Spleen (tissue), 11 donors: Measurements from ENCODE around the gene TMOD4. TPM values are rescaled to one million over a fixed set of nuclear protein-coding genes. Genes with fewer than 3 reads are reported as not detected.
A peak's percentile ranks its signal among the peaks of the same experiment; 100 is the strongest.

Experiments used
- DNase-seq: peaks from one replicate; pipeline ENCODE4 v3.0.0-alpha.2; 2020
- H3K27ac ChIP-seq, 8 donors: fragments of 200-600 bp; sonication (generic) in 7 of 8; 1 replicate in 4 of 8; 2 replicates in 4 of 8; pipeline versions ENCODE4 v1.5.0 to v1.8.0; 2016 to 2021; ENCODE audit warnings: inconsistent platforms in 4 of 8, mild to moderate bottlenecking in 4 of 8, moderate library complexity in 1 of 8
- H3K27me3 ChIP-seq, 7 donors: fragments of 200-600 bp; sonication (generic) in 6 of 7; replicated peaks in 1 of 7; 1 replicate in 4 of 7; 2 replicates in 3 of 7; pipeline versions ENCODE4 v1.5.0 to v1.8.0; 2016 to 2021; ENCODE audit warnings: inconsistent platforms in 3 of 7, mild to moderate bottlenecking in 1 of 7
- H3K36me3 ChIP-seq, 6 donors: fragments of 200-600 bp; sonication (generic) in 5 of 6; 1 replicate in 4 of 6; 2 replicates in 2 of 6; pipeline versions ENCODE4 v1.5.0 to v1.8.0; 2016 to 2021; ENCODE audit warnings: inconsistent platforms in 2 of 6
- H3K4me1 ChIP-seq, 6 donors: fragments of 200-600 bp; sonication (generic) in 5 of 6; 1 replicate in 3 of 6; 2 replicates in 3 of 6; pipeline versions ENCODE4 v1.5.0 to v1.8.0; 2016 to 2021; ENCODE audit warnings: inconsistent platforms in 3 of 6
- H3K4me3 ChIP-seq, 8 donors: fragments of 200-600 bp; sonication (generic) in 7 of 8; 1 replicate in 4 of 8; 2 replicates in 4 of 8; pipeline versions ENCODE4 v1.5.0 to v1.8.0; 2016 to 2021; ENCODE audit warnings: inconsistent platforms in 4 of 8, mild to moderate bottlenecking in 4 of 8, moderate library complexity in 2 of 8
- H3K9me3 ChIP-seq, 8 donors: fragments of 200-600 bp; sonication (generic) in 7 of 8; 1 replicate in 4 of 8; 2 replicates in 4 of 8; pipeline versions ENCODE4 v1.5.0 to v1.8.0; 2016 to 2021; ENCODE audit warnings: inconsistent platforms in 4 of 8
- CTCF ChIP-seq, 11 experiments: fragments of 200-600 bp in 7 of 11; fragments of 450-650 bp in 4 of 11; sonication (generic) in 4 of 11; IDR thresholded peaks in 8 of 11; conservative IDR thresholded peaks in 3 of 11; 1 replicate in 7 of 11; 2 replicates in 4 of 11; pipeline versions ENCODE4 v1.4.0 to v1.8.0; 2016 to 2021; ENCODE audit warnings: antibody characterized with exemption in 11 of 11, inconsistent platforms in 4 of 11, mild to moderate bottlenecking in 1 of 11
- POLR2A ChIP-seq, 3 donors: fragments of 450-650 bp; IDR thresholded peaks; one replicate each; pipeline ENCODE4 v1.5.1; 2017; ENCODE audit warnings: antibody characterized with exemption in 3 of 3, mild to moderate bottlenecking in 1 of 3
- POLR2AphosphoS5 ChIP-seq, 3 donors: sonication (generic); formaldehyde crosslinking; IDR thresholded peaks; one replicate each; pipeline ENCODE4 v1.5.1; 2017; ENCODE audit warnings: antibody characterized with exemption in 3 of 3
- WGBS, 5 donors: extraction: QIAGEN DNeasy Blood & Tissue Kit in 3 of 5; methylation state at CpG; one replicate each; pipeline versions ENCODE4 v1.1.5 to v1.1.7; 2013 to 2018; 5-methylcytosine and 5-hydroxymethylcytosine counted together
- intact Hi-C: fragments of 100-400 bp; cut with DNase I; formaldehyde crosslinking; loops from one replicate; pipeline ENCODE4 v1.15.0; 2023; ENCODE audit warnings: low total_unique reads
- polyA plus RNA-seq, 3 donors: library from polyadenylated mRNA; stranded (reverse); fragments of 200-250 nt; gene quantifications; one replicate each; pipeline ENCODE4 v1.2.1, GENCODE V29; 2013
- total RNA-seq, 7 donors: library from RNA; depleted of rRNA in 3 of 7; stranded (reverse); fragments of >200 nt in 3 of 7; fragmentation: NEBNext Ultra II Directional in 4 of 7; extraction: Animal tissue kit (Norgen Biotek cat#: 25700) in 4 of 7; gene quantifications; one replicate each; pipeline versions ENCODE4 v1.1.0 to v1.2.1, GENCODE V29; 2016 to 2021
- donor health status: healthy with polysubstance abuse.
- donor health status: DM: no; HTN: no; CAD: no; lungs with moderate emphysema.
- donor health status: DM: no; HTN: no; CAD: no.
- donor health status: Bipolar disorder and iron deficiency.
- donor health status: healthy.
- donor health status: DM: no; HTN: no; CAD: no.
- donor health status: DM: yes; HTN: yes; CAD: no.

Gene TMOD4
- total and polyA plus RNA-seq, 10 donors, result 0.44 to 2.0 (median 0.76) TPM; not detected in 3

GRCh38 chr1:151171190-151171589 lies 4.6 kb downstream of the TMOD4 start:
- peak; percentile 30 for DNase-seq
- intact Hi-C loops, result no loop called here
- 78 to 93% (median 88%) methylated on average over 5 of the region's 5 CpGs for WGBS, 5 donors
- H3K27ac ChIP-seq, result no peak overlapping the region
- no peak for TF ChIP-seq POLR2A (IDR thresholded peaks at IDR 0.05)
- TF ChIP-seq CTCF (IDR thresholded peaks at IDR 0.05 in 8 of 11, conservative IDR thresholded peaks at IDR 0.05 in 3 of 11), result no peak
- TF ChIP-seq POLR2AphosphoS5 (IDR thresholded peaks at IDR 0.05), result no peak
- no peak overlapping the region for H3K4me3 ChIP-seq
- no peaks in the 10 kb centered on the region for H3K27me3 ChIP-seq
- H3K4me1 ChIP-seq, result peaks cover 11 to 26% (median 17%) of the 10 kb centered on the region in 6 donors
- peaks cover 0 to 95% (median 66%) of the 10 kb centered on the region in 6 donors for H3K36me3 ChIP-seq
- H3K9me3 ChIP-seq, result no peaks in the 10 kb centered on the region

- H3K27me3 ChIP-seq, result no peaks in the 10 kb centered on the region
- TF ChIP-seq POLR2A (IDR thresholded peaks at IDR 0.05) (no peak), CTCF (IDR thresholded peaks at IDR 0.05 in 8 of 11, conservative IDR thresholded peaks at IDR 0.05 in 3 of 11) (no peak), POLR2AphosphoS5 (IDR thresholded peaks at IDR 0.05) (no peak)
- intact Hi-C loops, result no loop called here
- no peaks in the 10 kb centered on the region for H3K9me3 ChIP-seq
- 77 to 92% (median 91%) methylated on average over 6 of the region's 6 CpGs for WGBS, 5 donors
- DNase-seq, result peak; percentile 74
- peaks cover 0 to 83% (median 35%) of the 10 kb centered on the region in 6 donors for H3K36me3 ChIP-seq
- peak overlapping the region in 7 of 8 donors; percentile 65 to 95 (median 79) for H3K4me3 ChIP-seq
- H3K27ac ChIP-seq, result peak overlapping the region in 3 of 8 donors; percentile 88 to 93 (median 89)
- H3K4me1 ChIP-seq, result peaks cover 15 to 56% (median 37%) of the 10 kb centered on the region in 6 donors
These were observed 8.7 kb downstream of the TMOD4 start for GRCh38 chr1:151167116-151167515.

- peaks cover 0 to 83% (median 35%) of the 10 kb centered on the region in 6 donors for H3K36me3 ChIP-seq
- no peaks in the 10 kb centered on the region for H3K27me3 ChIP-seq
- 3 to 5% (median 4%) methylated on average over 15 of the region's 15 CpGs for WGBS, 5 donors
- H3K27ac ChIP-seq, result peak overlapping the region; percentile 74 to 93 (median 88)
- peaks cover 15 to 62% (median 39%) of the 10 kb centered on the region in 6 donors for H3K4me1 ChIP-seq
- peak overlapping the region; percentile 65 to 95 (median 80) for H3K4me3 ChIP-seq
- intact Hi-C loops, result no loop called here
- peak; percentile 75 for DNase-seq
- TF ChIP-seq CTCF (IDR thresholded peaks at IDR 0.05 in 8 of 11, conservative IDR thresholded peaks at IDR 0.05 in 3 of 11), result no peak
- TF ChIP-seq POLR2A (IDR thresholded peaks at IDR 0.05), result no peak
- TF ChIP-seq POLR2AphosphoS5 (IDR thresholded peaks at IDR 0.05), result no peak
- no peaks in the 10 kb centered on the region for H3K9me3 ChIP-seq
These were observed 9.2 kb downstream of the TMOD4 start for GRCh38 chr1:151166505-151166956.

GRCh38 chr1:151165738-151166504 lies 9.9 kb downstream of the TMOD4 start, which contains the start of the genes LYSMD1 and SCNM1:
Gene LYSMD1, minus strand, starts transcription at chr1:151165902. Its CDS starts 644 bp downstream, at chr1:151165258.
Gene SCNM1, plus strand, starts transcription at chr1:151166144. Its CDS starts 9 bp downstream, at chr1:151166153.
- intact Hi-C loops, result no loop called here
- peaks cover 15 to 68% (median 40%) of the 10 kb centered on the region in 6 donors for H3K4me1 ChIP-seq
- peak within 1 kb of the TSS; percentile 74 to 93 (median 88) for H3K27ac ChIP-seq
- DNase-seq, result peak; percentile 97
- peaks cover 0 to 83% (median 33%) of the 10 kb centered on the region in 6 donors for H3K36me3 ChIP-seq
- TF ChIP-seq POLR2A (IDR thresholded peaks at IDR 0.05) (peak; percentile 9 to 91 (median 49)), CTCF (IDR thresholded peaks at IDR 0.05 in 8 of 11, conservative IDR thresholded peaks at IDR 0.05 in 3 of 11) (peak in 10 of 11 experiments; percentile 32 to 83 (median 63)), POLR2AphosphoS5 (IDR thresholded peaks at IDR 0.05) (peak; percentile 83 to 99 (median 97))
- peak within 1 kb of the TSS; percentile 65 to 95 (median 80) for H3K4me3 ChIP-seq
- H3K27me3 ChIP-seq, result no peaks in the 10 kb centered on the region
- H3K9me3 ChIP-seq, result no peaks in the 10 kb centered on the region
- WGBS, 5 donors, result 0 to 2% (median 1%) methylated on average over 38 of the region's 38 CpGs
